Activated CD4-positive, CD25-positive, alpha-beta regulatory T cell treated with anti-CD3 and anti-CD28 coated beads, Interleukin-2, amount 50 U/mL, for 16 hours (primary cell): ENCODE measurements around the gene RGS6.

Experiments used
- DNase-seq: peaks from one replicate; pipeline ENCODE4 v3.0.0-alpha.2; 2020; ENCODE audit warnings: low read depth, low spot score

The RGS6 gene

GRCh38 chr14:72550513-72550912 is 618.3 kb downstream of the RGS6 start:
- no peak for DNase-seq

GRCh38 chr14:72552236-72552635 is 620.0 kb downstream of the RGS6 start:
- DNase-seq: no peak

- DNase-seq: no peak
Measured at GRCh38 chr14:72553161-72553560, 620.9 kb downstream of the RGS6 start.

GRCh38 chr14:72553656-72554055 is 621.4 kb downstream of the RGS6 start:
- no peak for DNase-seq

- DNase-seq: no peak
Measured at GRCh38 chr14:72554401-72554800, 622.2 kb downstream of the RGS6 start.

- DNase-seq: no peak
Measured at GRCh38 chr14:72554994-72555608, 622.9 kb downstream of the RGS6 start.

GRCh38 chr14:72555609-72556000 is 623.4 kb downstream of the RGS6 start:
- no peak for DNase-seq

- DNase-seq: no peak
Measured at GRCh38 chr14:72557671-72558070, 625.4 kb downstream of the RGS6 start.

GRCh38 chr14:72558721-72559120 is 626.5 kb downstream of the RGS6 start:
- no peak for DNase-seq

GRCh38 chr14:72559202-72559601 is 627.0 kb downstream of the RGS6 start:
- DNase-seq: no peak

GRCh38 chr14:72559669-72560255 is 627.5 kb downstream of the RGS6 start:
- no peak for DNase-seq

- DNase-seq: no peak
Measured at GRCh38 chr14:72560331-72560730, 628.1 kb downstream of the RGS6 start.

GRCh38 chr14:72560889-72561493 is 628.8 kb downstream of the RGS6 start:
- DNase-seq: no peak

- no peak for DNase-seq
Measured at GRCh38 chr14:72562300-72562699, 630.1 kb downstream of the RGS6 start.

GRCh38 chr14:72563676-72564075 is 631.4 kb downstream of the RGS6 start:
- DNase-seq: no peak

- no peak for DNase-seq
Measured at GRCh38 chr14:72565149-72565559, 632.9 kb downstream of the RGS6 start.

GRCh38 chr14:72565917-72566316 is 633.7 kb downstream of the RGS6 start:
- DNase-seq: no peak

- DNase-seq: no peak
Measured at GRCh38 chr14:72567226-72567625, 635.0 kb downstream of the RGS6 start.

- DNase-seq: no peak
Measured at GRCh38 chr14:72568296-72568992, 636.2 kb downstream of the RGS6 start.

GRCh38 chr14:72573725-72574417 is 641.6 kb downstream of the RGS6 start:
- no peak for DNase-seq

GRCh38 chr14:72574715-72575114 is 642.5 kb downstream of the RGS6 start:
- DNase-seq: no peak

- DNase-seq: no peak
Measured at GRCh38 chr14:72576258-72576657, 644.0 kb downstream of the RGS6 start.
